DMS153 treated with DMSO at 0.1 percent for 48 hours (cell line): ENCODE results near the gene PLCL2.
"Not testable (repeated sequence)": the region's sequence is repeated elsewhere in the genome, so short reads cannot be mapped to it uniquely, and the experiment has no call there.

ENCODE experiments used
- DNase-seq: peaks from one replicate; lab custom pipeline; 2025; ENCODE audit not compliant: unreplicated experiment; lab: John Stamatoyannopoulos, UW

The PLCL2 gene

DNA sequence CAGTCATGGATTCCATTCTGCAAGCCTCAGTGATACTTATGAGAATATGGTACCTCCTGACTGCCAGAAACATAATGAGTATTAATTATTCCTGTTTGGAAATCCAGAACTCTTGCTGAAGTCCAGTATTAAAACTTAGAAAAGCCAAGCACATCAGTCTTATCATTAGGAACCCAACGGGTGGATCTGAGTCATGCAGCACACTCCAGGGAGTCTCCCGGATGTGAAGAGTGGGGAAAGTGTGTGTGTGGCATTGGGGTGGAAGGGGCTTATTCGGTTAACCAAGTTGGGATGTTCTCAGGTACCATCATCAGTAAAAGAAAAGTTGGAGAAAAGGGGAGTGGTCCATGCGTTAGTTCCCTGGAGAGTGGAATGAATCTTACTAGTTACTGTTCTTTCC lies 181.1 kb downstream of the PLCL2 start:
- no peak for DNase-seq

DNA sequence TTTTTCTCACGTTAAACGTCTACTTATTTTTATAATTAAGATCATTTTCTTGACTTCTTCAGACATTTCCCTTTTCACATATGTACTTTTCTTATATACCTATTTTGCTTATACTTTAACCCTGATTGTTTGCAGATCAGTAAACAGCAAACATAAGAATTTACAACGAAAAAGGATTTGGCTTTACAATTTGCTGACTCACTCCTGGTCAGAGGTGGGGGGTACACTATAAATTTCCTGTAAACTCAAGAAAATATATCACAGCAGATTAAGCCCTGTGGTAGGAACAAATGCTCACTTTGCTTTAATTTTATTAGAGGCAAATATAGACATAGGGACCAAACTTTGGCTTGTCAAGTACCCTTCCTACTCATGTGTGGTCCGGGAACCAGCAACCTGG lies 185.0 kb downstream of the PLCL2 start:
- DNase-seq: no peak

DNA sequence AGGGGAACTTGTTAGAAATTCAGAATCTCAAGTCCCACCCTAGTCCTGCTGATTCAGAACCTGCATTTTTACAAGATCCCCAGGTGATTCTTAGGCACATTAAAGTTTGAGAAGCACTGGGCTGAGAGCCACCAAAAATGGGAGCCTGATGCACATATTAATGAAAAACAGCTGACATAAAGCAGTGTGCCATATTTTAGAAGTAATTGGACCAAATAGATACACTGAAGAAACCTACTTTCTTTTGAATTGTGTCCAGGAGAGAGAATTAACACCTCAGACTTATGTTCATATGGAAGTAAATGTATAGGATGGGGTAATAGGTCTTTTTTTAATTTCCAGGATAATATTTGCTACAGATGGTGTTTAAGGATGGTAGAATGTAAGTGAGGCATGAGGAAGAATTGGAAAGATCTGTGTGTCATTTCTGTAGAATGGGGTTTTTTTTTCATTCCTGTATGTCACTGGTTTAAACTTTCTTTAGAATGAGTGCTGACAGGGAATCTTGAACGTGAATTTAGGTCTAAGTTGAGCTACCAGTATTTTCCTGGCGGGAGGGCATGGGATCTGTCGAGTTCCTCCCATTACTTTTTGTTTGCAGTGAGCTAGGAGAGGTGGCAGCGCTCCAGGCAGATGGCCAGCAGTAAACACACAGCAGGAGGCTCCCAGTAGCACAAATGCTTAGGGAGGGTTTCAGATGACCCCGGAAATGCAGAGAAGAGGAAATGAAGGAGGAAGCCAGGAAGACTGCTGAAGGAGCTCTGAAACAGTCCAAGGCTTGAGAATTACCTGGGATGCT lies 185.6 kb downstream of the PLCL2 start:
- DNase-seq: peak; percentile 67

DNA sequence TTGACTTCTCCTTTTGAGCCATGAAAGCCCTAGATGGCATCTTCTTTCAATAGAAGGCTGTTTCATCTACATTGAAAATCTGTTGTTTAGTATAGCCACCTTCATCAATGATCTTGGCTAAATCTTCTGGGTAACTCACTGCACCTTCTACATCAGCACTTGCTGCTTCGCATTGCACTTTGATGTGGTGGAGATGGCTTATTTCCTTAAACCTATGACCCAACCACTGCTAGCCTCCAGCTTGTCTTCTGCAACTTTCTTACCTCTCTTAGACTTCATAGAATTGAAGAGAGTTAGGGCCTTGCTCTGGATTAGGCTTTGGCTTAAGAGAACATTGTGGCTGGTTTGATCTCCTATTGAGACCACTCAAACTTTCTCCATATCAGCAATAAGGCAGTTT lies 189.8 kb downstream of the PLCL2 start:
- no peak for DNase-seq

DNA sequence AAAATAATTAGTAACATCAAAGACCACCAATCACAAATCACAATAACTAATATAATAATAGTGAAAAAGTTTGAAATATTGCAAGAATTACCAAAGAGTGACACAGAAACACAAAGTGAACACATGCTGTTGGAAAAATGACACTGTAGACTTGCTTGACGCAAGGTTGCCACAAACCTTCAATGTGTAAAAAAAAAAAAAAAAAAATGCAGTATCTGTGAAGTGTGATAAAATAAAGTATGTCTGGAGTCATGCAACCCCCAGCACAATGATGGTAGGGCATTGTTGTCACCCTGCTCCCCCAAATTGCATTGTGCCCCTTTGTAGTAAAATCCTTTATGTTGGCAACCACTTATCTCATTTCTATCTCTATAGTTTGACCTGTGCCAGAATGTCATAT lies 190.6 kb downstream of the PLCL2 start:
- DNase-seq: no peak

DNA sequence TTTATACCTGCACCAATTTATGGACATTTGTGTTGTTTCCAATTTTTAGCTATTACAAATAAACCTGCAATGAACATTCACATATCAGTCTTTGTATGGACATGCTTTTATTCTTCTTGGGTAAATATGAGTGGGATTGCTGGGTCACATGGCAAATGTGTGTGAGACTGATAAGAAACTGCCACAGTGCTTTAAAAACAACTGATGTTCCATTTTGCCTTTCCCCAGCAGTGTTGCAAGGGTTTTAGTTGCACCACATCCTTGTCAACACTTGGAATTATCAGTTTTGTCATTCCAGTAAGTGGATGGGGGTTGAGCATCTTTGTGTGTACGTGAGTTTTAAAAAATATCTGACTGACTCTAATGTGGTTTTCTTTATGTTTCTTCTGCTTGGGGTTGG lies 191.2 kb downstream of the PLCL2 start:
- no peak for DNase-seq

DNA sequence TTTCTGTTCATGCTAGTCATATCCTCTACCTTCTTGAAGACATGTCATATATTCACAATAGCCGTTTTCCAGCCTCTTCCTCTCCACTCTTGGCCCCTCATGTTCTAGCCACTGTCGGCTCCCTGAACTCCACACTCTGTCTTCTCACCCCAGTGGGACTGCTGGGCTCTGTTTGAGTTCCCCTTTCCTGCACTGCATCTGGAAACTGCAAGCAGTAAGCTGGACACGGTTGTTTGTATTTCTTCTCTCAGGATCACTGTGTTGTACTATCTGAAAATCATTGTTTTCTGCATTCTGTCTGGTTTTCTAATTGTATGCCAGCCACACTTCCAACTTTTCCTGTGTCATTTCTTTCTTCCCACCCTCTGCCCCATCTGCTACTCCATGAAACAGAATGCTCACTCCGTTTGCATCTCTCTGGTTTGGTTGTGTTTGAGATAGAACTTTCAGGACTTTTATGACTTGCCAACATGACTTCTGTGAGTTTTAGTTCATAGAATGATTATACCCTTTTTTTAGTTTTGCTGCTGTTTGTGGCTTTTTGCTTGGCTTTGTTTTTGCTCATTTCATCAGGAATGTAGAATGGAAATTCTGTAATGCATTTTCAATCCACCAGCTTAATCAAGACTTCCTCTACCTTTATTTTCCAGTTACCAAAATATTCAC lies 192.3 kb downstream of the PLCL2 start:
- DNase-seq: no peak

DNA sequence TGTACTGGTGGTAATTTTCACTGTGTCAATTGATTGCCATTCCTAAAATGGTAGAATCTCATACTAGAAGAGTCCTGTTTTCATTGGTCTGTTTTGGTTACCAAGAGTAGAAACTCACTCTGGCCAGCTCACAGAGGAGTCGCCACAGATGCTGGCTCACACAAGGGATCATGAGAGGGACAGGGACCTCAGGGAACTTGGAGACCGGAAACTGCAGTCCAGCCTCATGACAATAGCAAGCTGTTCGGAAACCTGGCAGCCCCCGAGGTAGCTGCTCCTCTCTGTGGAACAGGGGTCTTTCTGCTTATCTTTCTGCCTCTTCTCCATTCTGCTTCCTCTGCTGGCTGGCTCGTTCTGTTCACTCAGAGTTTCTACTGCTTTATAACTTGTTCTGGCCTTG lies 192.9 kb downstream of the PLCL2 start:
- DNase-seq: no peak

DNA sequence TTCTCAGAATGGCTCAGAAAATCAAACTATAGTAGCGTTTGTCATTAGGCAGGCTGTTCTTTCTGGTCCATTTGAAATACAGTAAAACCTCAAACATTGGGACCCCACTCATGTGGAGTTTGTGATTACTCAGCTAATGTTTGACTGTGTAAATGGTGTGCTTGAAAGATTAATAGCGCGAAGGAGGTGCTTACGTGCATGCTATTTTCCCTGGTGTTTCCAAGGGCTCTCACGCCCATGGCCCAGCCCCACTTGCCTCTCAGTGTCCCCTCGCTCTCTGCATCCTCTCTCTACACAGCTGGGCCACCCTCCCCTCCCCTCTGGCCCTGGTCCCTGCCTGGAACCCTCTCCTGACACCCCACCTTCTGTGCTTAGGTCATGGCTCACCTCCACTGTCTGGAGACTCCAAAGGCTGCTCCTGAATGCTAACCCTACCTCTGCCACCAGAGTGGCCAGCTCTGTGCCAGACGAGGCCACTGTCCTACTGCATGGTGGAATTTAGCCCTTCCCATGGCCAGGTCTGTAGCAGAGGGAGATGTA lies 194.2 kb downstream of the PLCL2 start:
- no peak for DNase-seq

DNA sequence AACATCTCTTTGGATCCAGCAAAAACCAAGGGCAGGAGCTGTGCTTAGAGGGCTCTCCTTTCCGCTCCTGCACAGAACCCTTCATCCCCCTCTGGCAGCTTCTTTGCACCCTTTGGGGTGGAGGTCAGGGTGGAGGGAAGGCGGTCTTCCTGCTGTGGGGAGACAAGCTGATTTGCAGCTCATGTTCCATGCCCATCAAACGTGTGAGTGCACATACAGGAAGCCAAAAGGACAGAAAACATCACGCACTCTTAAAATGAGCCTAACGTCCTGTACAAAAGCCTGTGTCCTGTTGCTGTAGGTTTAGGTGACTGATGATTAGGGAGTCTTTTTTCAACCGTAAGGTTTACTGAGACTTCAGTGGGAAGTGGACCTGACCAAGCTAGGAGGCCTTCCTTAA lies 195.2 kb downstream of the PLCL2 start:
- DNase-seq: no peak

DNA sequence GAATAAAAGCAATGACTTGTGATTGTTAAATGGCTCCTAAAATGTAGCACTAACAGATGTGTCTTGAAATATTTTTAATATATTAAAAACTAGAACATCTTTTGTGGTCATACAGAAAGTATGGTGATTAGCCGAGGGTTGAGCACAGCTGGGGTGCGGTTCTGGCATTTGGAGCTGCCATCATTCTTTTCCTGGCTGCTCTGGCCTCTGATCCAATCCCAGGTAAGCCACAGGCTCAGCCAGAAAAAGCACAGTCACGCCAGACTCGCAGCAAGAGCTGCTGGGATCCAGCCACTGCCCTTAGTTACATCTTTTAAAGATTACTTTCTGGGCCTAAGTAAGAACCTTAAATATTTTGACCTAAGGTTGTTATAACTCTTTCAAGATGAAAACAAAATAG lies 196.8 kb downstream of the PLCL2 start:
- DNase-seq: no peak

DNA sequence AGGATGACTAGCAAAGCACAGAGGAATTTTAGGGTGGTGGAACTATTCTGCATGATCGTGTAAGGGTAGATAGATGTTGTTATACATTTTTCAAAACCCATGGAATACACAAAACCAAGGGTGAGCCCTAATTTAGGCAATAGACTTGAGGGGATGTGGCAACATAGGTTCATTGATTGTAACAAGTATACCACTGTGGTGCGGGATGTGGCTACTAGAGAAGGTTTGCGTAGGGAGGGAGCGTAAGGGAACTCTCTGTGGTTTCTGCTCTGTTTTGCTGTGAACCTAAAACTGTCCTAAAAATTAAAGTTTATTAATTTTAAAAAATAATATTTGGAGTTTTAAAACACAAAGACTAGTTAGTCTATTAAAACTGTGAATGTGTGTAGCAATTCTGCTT lies 202.8 kb downstream of the PLCL2 start:
- DNase-seq: no peak

DNA sequence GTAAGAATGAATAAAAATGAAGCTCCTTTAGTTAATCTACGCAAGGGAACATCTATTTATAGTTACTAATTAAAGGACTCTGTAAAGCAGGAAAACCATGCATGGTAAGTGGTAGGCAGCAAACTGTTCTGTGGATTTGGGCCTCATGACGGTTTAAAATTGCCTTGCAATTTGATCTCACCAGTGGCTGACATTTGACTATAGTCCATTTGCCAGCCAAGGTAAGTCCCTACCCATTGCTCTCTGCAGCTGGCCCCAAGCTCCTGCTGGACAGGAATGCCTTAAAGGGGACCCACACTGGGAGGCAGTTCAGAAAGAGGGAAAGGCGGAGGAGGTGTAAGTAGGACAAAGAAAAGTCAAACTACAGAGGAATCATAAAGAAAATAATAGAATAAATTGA lies 203.3 kb downstream of the PLCL2 start:
- DNase-seq: no peak

DNA sequence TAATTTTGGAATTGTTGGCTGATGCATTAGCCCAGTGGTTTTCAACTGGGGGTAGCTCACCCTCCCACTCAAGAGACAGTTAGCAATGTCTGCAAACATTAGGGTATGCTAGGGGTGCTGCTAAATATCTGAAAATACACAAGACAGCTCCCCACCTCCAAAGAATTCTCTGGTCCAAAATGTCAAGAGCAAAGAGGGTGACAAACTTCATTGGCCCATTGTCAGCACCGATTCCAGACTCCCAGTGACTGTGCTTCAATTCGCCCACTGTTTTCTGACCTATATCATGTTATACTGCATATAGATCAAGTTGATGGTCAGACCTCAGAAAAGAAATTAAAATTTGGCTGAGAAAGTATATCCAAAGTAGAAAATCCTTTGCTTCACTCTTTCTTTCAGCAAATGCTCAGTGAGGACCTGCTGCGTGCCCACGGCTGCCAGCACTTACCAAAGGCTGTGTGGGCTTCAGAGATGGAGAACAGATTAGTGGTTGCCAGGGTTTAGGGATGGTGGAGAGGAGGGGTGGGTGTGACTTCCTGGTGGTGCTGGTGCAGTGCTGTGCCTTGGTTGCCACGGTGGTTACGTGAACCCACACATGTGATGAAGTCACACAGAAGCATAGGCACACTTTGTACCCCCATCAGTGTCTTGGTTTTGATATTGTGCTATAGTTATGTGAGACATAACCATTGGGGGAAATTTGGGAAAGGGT lies 204.0 kb downstream of the PLCL2 start:
- no peak for DNase-seq

DNA sequence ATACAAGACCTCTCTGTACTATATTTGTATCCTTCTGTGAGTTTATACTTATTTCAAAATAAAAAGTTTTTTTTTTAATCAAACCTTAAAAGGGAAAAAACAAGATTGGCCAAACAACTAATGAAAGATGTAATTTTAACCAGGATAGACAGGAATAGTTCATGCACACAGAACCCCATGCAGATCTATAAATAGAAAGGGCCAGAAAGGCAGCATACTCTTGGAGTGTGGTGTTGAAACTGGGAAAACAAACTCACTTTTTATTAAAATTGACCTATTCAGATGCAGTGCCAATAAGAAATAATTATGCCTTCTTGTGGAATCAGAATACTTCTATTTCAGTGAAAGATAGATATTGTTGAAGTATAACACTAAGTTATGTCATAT lies 204.6 kb downstream of the PLCL2 start:
- no peak for DNase-seq

DNA sequence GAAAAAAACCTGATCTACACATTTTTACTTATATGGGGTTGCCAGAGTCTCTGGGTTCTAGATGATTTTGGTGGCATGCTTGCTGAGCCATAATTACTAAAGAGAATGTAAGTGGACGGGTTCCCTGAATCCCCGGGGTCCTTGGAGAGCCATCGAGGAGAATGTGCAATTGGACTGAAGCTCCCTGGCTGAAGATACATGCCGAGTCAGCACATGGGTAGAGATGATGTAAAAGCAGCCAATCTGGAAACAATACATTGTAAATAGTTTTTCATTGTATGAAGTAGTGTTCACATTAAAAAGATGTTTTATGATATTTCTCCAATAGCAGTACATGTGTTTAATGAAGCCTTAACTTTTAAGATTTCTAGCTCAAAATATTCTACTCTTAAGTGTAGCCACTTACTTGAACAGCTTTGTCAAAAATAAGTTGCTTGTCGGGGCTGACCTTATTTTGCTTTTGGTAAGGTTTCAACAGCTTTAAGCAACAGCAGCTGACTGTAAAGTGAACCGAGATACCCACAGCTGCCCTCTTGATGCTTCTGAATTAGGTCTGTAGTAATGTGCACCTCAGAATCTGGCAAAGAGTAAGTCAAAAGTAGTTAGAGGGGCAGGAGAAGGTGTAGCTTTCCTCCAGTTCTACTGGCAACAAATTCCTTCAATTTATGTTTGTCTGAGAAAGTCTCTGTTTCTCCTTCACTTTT lies 205.7 kb downstream of the PLCL2 start:
- DNase-seq: no peak

DNA sequence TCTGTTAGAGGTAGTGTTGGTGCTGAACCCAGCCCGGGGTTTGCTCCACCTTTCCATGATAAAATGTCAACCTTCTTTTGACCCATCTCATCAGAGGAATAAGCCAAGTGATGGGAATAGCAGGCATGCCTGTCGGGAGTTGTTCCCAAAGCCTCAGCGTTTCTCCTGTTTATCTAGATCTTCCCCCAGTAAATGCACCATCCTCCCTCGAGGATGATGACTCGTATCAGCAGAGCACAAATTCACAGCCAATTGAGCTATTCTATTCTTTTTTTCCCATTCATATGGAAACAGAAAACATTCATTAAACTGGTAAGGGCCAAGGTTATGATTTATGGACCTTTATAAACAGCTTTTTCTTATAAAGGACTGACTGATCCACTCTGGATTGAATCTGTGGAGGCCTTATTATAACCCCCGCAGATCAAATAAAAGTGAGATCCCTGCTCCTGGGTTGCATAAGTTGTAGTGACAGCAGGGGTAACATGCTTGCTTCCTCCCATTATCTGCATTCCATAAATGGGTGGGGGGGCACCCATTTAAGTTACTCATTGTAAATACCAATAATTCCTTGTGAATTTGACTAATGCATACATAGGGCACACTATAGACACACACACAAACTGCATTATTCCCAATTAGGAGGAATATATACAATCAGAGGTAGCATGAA lies 207.3 kb downstream of the PLCL2 start:
- DNase-seq: no peak

DNA sequence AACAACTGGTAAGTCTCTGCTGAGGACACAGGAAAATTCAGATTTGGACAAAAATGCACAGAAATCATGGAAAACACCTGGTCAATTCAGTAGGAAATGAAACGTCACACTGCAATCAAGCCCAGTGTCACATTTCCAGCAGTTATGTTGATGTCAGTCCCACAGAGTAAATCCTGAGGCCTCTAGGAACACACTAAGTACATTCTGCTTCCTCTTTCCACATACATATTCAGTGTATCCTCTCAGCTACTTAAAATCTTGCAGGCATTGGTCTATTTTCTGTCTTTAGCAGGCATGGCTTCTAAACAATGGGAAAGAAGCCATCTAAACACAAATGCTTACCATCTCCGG lies 207.8 kb downstream of the PLCL2 start:
- no peak for DNase-seq

DNA sequence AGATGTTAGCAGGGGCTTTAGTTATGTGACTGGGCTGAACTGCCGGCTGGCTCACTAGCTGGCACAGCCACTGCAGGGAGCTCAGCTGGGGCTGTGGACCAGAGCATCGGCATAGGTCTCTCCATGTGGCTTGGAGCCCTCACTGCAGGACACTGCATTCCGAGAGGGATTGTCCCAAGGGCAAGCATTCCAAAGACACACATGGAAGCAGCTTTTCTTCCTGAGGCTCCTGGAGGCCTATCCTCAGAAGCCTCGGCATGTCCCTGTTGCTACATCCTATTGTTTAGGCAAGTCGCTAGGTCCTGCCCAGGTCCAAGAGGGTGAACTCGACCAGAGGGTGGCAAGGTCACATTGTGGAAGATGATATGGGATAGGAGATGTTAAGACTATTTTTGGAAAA lies 209.8 kb downstream of the PLCL2 start:
- no peak for DNase-seq

DNA sequence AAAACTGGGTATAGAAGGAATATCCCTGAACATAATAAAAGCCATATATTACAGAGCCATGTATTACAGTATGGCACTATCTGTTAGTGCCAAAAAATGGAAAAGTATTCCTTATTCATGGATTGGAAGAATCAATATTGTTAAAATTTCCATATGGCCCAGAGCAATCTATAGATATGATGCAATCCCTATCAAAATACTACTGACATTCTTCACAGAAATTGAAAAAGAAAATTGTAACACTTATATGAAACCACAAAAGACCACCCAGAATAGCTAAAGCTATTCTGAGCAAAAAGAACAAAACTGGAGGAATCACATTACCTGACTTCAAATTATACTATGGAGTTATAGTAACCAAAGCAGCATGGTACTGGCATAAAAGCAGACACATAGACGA lies 218.8 kb downstream of the PLCL2 start:
- DNase-seq: no peak

DNA sequence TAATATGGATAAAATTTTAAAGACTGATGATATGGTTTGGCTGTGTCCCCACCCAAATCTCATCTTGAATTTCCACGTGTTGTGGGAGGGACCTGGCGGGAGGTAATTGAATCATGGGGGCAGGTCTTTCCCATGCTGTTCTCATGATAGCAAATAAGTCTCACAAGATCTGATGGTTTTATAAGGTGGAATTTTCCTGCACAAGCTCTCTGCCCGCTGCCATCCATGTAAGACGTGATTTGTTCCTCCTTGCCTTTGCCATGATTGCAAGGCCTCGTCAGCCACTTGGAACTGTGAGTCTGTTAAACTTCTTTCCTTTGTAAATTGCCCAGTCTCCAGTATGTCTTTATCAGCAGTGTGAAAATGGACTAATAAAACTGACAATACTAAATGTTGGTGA lies 222.0 kb downstream of the PLCL2 start:
- DNase-seq: not testable (repeated sequence)
